Measurements from ENCODE around the gene BANP. TPM values are rescaled to one million over a fixed set of nuclear protein-coding genes. Genes with fewer than 3 reads are reported as not detected.
A peak's percentile ranks its signal among the peaks of the same experiment; 100 is the strongest.

Gene BANP
- polyA plus RNA-seq, 1 of the 3 experiments (the other 2 are of a cell fraction) = 16.8 TPM

DNA sequence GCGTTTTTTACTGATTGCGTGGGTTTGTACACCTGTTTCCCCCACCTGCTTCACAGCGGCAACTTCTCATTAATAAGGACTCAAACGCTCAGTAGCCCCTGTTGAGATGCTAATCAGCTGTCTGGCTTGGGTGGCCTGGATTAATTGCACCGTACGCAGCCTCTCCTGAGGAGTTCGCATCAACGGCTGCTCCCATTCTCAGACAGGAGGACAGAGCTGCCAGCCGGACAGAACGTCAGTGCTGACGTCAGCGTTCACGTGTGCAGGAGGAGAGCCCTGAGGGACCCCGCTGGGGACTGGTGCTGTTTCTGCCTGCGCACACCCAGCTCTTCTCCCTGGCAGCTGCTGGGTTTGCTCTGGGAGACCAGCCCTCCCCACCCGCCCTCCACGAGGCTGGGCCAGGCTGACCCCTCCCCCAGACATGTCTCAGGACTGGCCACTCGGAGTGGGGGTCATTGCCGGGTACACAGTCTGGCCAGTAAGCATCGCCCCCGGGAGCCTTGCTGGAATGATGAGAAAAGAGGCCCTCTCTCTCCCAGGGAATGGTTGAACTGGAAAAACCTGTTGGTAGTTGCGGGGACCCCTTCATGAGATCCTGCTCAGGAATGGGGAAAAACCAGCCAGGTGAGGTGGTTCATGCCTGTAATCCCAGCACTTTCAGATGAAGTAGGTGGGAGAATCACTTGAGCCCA is 5.7 kb upstream of the BANP start:
- Histone ChIP-seq H3K9me3 (no peaks in the 10 kb centered on the region), H3K36me3 (replicated peaks in 1 of 2; ENCODE audit: control insufficient read depth in 1 of 2, insufficient read depth in 2 of 2, low read length in 1 of 2) (no peaks in the 10 kb centered on the region), H3K9ac (no peak overlapping the region), H3K27ac (ENCODE audit: low read depth in 2 of 2, low read length in 1 of 2) (peak overlapping the region in 1 of 2 experiments; percentile 80; a peak in 2 of 4 replicates), H3K79me2 (ENCODE audit: insufficient read depth) (no peaks in the 10 kb centered on the region), H3K9me2 (no peaks in the 10 kb centered on the region), H3K4me1 (ENCODE audit: control insufficient read depth in 1 of 2, insufficient read depth in 2 of 2, low read depth in 1 of 2, low read length in 1 of 2) (peaks cover 0 to 14% of the 10 kb centered on the region in 2 experiments; a peak in 1 of 4 replicates), H2AFZ (ENCODE audit: low read depth) (peak overlapping the region; percentile 86; the same call in 1 of the 2 replicates), H3F3A (replicated peaks; ENCODE audit: insufficient read depth) (no peaks in the 10 kb centered on the region), H3K4me2 (no peak overlapping the region; the same call in 1 of the 2 replicates), H4K20me1 (ENCODE audit: insufficient read depth) (no peaks in the 10 kb centered on the region), H3K4me3 (ENCODE audit: low read depth in 2 of 2, low read length in 1 of 2) (peak overlapping the region; percentile 1 to 34; a peak in 3 of 4 replicates), H3K27me3 (ENCODE audit: insufficient read depth) (no peaks in the 10 kb centered on the region)
- TF ChIP-seq, protein P1, sequence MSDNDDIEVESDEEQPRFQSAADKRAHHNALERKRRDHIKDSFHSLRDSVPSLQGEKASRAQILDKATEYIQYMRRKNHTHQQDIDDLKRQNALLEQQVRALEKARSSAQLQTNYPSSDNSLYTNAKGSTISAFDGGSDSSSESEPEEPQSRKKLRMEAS (IDR thresholded peaks at IDR 0.05; ENCODE audit: low read depth) = 0 out of 2 replicates have a peak, but pooled peaks have one; percentile 47
- TF ChIP-seq FOSL2 (IDR thresholded peaks at IDR 0.05; ENCODE audit: borderline replicate concordance, low read depth) (no peak), RXRA (IDR thresholded peaks at IDR 0.05; ENCODE audit: borderline replicate concordance, low read depth) (no peak), ELF1 (IDR thresholded peaks at IDR 0.05) (no peak), SIN3A (IDR thresholded peaks at IDR 0.05; ENCODE audit: borderline replicate concordance, low read depth, low read length) (no peak), NRF1 (IDR thresholded peaks at IDR 0.05; ENCODE audit: low read depth, low read length) (peak; percentile 46; the same call in 1 of the 2 replicates), TAF1 (IDR thresholded peaks at IDR 0.05; ENCODE audit: borderline replicate concordance, low read depth, low read length) (0 out of 2 replicates have a peak, but pooled peaks have one; percentile 30), MEF2A (IDR thresholded peaks at IDR 0.05; ENCODE audit: borderline replicate concordance, low read depth) (no peak), FOXJ3 (CRISPR knock-in tag; IDR thresholded peaks at IDR 0.05) (no peak), RFX5 (IDR thresholded peaks at IDR 0.05; ENCODE audit: low read length) (no peak), MXI1 (IDR thresholded peaks at IDR 0.05; ENCODE audit: low read depth, low read length) (peak; percentile 41; the same call in 1 of the 2 replicates), TCF12 (IDR thresholded peaks at IDR 0.05) (no peak), CHD2 (IDR thresholded peaks at IDR 0.05; ENCODE audit: low read length, partially characterized antibody) (no peak), FOXM1 (IDR thresholded peaks at IDR 0.05; ENCODE audit: low read depth) (no peak), NFIC (IDR thresholded peaks at IDR 0.05; ENCODE audit: borderline replicate concordance) (no peak), EZH2phosphoT487 (IDR thresholded peaks at IDR 0.05; ENCODE audit: borderline replicate concordance, low read depth) (no peak), RAD21 (IDR thresholded peaks at IDR 0.05; ENCODE audit: low read length) (no peak), GATA2 (CRISPR knock-in tag; IDR thresholded peaks at IDR 0.05) (peak; percentile 48; the same call in 1 of the 2 replicates)
- TF ChIP-seq, protein P2, sequence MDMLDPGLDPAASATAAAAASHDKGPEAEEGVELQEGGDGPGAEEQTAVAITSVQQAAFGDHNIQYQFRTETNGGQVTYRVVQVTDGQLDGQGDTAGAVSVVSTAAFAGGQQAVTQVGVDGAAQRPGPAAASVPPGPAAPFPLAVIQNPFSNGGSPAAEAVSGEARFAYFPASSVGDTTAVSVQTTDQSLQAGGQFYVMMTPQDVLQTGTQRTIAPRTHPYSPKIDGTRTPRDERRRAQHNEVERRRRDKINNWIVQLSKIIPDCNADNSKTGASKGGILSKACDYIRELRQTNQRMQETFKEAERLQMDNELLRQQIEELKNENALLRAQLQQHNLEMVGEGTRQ (IDR thresholded peaks at IDR 0.05; ENCODE audit: borderline replicate concordance, low read depth, low read length) = peak; percentile 42; the same call in 1 of the 2 replicates
- TF ChIP-seq, protein P3, sequence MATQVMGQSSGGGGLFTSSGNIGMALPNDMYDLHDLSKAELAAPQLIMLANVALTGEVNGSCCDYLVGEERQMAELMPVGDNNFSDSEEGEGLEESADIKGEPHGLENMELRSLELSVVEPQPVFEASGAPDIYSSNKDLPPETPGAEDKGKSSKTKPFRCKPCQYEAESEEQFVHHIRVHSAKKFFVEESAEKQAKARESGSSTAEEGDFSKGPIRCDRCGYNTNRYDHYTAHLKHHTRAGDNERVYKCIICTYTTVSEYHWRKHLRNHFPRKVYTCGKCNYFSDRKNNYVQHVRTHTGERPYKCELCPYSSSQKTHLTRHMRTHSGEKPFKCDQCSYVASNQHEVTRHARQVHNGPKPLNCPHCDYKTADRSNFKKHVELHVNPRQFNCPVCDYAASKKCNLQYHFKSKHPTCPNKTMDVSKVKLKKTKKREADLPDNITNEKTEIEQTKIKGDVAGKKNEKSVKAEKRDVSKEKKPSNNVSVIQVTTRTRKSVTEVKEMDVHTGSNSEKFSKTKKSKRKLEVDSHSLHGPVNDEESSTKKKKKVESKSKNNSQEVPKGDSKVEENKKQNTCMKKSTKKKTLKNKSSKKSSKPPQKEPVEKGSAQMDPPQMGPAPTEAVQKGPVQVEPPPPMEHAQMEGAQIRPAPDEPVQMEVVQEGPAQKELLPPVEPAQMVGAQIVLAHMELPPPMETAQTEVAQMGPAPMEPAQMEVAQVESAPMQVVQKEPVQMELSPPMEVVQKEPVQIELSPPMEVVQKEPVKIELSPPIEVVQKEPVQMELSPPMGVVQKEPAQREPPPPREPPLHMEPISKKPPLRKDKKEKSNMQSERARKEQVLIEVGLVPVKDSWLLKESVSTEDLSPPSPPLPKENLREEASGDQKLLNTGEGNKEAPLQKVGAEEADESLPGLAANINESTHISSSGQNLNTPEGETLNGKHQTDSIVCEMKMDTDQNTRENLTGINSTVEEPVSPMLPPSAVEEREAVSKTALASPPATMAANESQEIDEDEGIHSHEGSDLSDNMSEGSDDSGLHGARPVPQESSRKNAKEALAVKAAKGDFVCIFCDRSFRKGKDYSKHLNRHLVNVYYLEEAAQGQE (IDR thresholded peaks at IDR 0.05; ENCODE audit: low read depth, low read length) = no peak
- TF ChIP-seq, protein P4, sequence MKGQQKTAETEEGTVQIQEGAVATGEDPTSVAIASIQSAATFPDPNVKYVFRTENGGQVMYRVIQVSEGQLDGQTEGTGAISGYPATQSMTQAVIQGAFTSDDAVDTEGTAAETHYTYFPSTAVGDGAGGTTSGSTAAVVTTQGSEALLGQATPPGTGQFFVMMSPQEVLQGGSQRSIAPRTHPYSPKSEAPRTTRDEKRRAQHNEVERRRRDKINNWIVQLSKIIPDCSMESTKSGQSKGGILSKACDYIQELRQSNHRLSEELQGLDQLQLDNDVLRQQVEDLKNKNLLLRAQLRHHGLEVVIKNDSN (IDR thresholded peaks at IDR 0.05; ENCODE audit: borderline replicate concordance, low read depth) = peak; percentile 82; the same call in 1 of the 2 replicates
- DNase-seq = peak; percentile 90
- CTCF ChIA-PET = interaction anchor here (1.0 kb wide), 1 partner anchor 15 kb away, joined by 3 read pairs; no protein-coding TSS in a partner anchor
- WGBS (ENCODE audit: low lambda C conversion rate) = 24% methylated on average over 18 of the region's 22 CpGs
- POLR2A ChIA-PET = interaction anchor here (1.0 kb wide), 1 partner anchor 20 kb away, joined by 4 read pairs; no protein-coding TSS in a partner anchor
